Transverse colon (tissue), 4 donors: ENCODE data around the gene ZNF280C. TPM values are rescaled to one million over a fixed set of nuclear protein-coding genes. Genes with fewer than 3 reads are reported as not detected.
"Not testable (repeated sequence)": the region's sequence is repeated elsewhere in the genome, so short reads cannot be mapped to it uniquely, and the experiment has no call there.

Experiments used
- DNase-seq: peaks from one replicate; pipeline ENCODE4 v3.0.0-alpha.2; 2019
- H3K27ac ChIP-seq, 4 donors: fragments of 200-600 bp; sonication (generic); 2 replicates each; pipeline ENCODE4 v1.5.1; 2016 to 2018; ENCODE audit warnings: inconsistent platforms in 4 of 4
- H3K27me3 ChIP-seq: fragments of 200-600 bp; sonication (generic); 2 replicates; pipeline ENCODE4 v1.5.1; 2017; ENCODE audit warnings: inconsistent platforms
- H3K36me3 ChIP-seq, 4 donors: fragments of 200-600 bp; sonication (generic); 2 replicates each; pipeline ENCODE4 v1.5.1; 2017 to 2019; ENCODE audit warnings: inconsistent platforms in 4 of 4
- H3K4me1 ChIP-seq, 4 donors: fragments of 200-600 bp; sonication (generic); 2 replicates each; pipeline ENCODE4 v1.5.1; 2017 to 2020; ENCODE audit warnings: inconsistent platforms in 4 of 4
- H3K4me3 ChIP-seq, 4 donors: fragments of 200-600 bp; sonication (generic); 1 replicate in 1 of 4; 2 replicates in 3 of 4; pipeline versions ENCODE4 v1.5.1 to v1.6.1; 2017 to 2019; ENCODE audit warnings: inconsistent platforms in 4 of 4
- H3K9me3 ChIP-seq, 2 donors: fragments of 200-600 bp; sonication (generic); 2 replicates each; pipeline ENCODE4 v1.5.1; 2017 to 2019; ENCODE audit warnings: inconsistent platforms in 2 of 2
- EP300 ChIP-seq: sonication (generic); formaldehyde crosslinking; IDR thresholded peaks from one replicate; pipeline ENCODE4 v1.6.1; 2017; ENCODE audit warnings: antibody characterized with exemption, low read depth
- POLR2A ChIP-seq: fragments of 450-650 bp; IDR thresholded peaks from one replicate; pipeline ENCODE4 v1.6.1; 2016; ENCODE audit warnings: antibody characterized with exemption, mild to moderate bottlenecking, moderate library complexity
- POLR2AphosphoS5 ChIP-seq, 3 donors: sonication (generic); formaldehyde crosslinking; IDR thresholded peaks; one replicate each; pipeline ENCODE4 v1.6.1; 2016; ENCODE audit warnings: antibody characterized with exemption in 3 of 3
- WGBS, 2 donors: methylation state at CpG; one replicate each; pipeline ENCODE4 v1.1.5; 2018; ENCODE audit warnings: low coverage in 1 of 2; 5-methylcytosine and 5-hydroxymethylcytosine counted together
- in situ Hi-C, 4 donors: fragments of 200-750 bp; cut with MboI; loops; one replicate each; pipeline versions ENCODE4 v1.15.0 to v1.15.1; 2017; ENCODE audit warnings: low sequenced_read_pairs in 3 of 4, low pct_ligation_motif_present in 1 of 4, low pct_unique_long_range_greater_than_20kb in 1 of 4
- intact Hi-C: fragments of 100-400 bp; cut with DNase I; formaldehyde crosslinking; loops from one replicate; pipeline ENCODE4 v1.15.1; 2023; ENCODE audit warnings: low total_unique reads
- total RNA-seq, 4 donors: library from RNA; depleted of rRNA; stranded (reverse); fragments of >200 nt; gene quantifications; one replicate each; pipeline ENCODE4 v1.1.0, GENCODE V29; 2016
- TF ChIP-seq, protein P1 (sequence below), 5 experiments: fragments of 200-600 bp in 3 of 5; fragments of 450-650 bp in 2 of 5; sonication (generic) in 3 of 5; IDR thresholded peaks; 1 replicate in 2 of 5; 2 replicates in 3 of 5; pipeline ENCODE4 v1.5.1; 2016 to 2017; ENCODE audit warnings: antibody characterized with exemption in 5 of 5, inconsistent platforms in 3 of 5, mild to moderate bottlenecking in 2 of 5, moderate library complexity in 1 of 5

ZNF280C gene
- total RNA-seq, 4 donors from 2014 or later, result 2.3 to 4.2 (median 3.2) TPM

DNA sequence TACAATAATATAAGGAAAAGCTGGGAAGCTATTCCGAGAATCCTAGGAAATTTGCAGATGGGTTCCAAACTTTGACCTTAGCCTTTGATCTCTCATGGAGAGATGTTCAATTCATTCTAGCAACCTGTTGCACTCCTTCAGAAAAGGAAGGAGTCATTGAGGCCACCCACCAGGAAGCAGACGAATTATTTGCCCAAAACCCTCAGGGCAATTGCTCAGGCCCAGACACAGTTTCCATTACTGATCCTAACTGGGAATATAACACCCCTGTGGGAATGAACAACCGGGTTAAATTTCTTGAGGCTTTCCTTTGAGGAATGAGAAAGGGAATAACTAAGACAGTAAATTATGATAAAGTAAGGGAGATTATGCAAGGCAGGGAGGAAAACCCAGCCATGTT, 13.5 kb upstream of the ZNF280C start:
- in situ Hi-C loops (no loop called here), intact Hi-C loops (no loop called here)

DNA sequence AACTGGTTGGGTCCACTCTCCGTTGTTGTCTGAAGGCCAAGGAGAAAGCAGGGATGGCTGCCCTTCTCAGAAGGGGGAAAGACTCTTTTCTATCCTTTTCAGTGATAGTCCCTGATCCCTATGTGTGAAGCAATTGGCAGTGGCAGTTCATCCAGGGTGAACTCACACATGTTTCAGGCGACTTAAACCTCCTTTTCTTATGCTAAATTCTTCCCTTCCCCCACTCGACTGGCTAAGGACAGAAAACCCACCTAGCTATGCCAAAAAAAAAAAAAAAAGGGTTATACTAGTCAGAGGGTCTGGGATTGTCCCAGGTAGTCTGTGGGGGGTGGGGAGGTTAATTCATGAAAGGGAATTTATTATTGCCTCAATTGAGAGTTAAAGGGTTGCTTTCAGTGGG, 12.2 kb upstream of the ZNF280C start:
- DNase-seq, result no peak
- Histone ChIP-seq H3K4me1 (no peaks in the 10 kb centered on the region), H3K27me3 (no peaks in the 10 kb centered on the region), H3K36me3 (no peaks in the 10 kb centered on the region), H3K27ac (no peak overlapping the region), H3K9me3 (no peaks in the 10 kb centered on the region), H3K4me3 (no peak overlapping the region)
- in situ Hi-C loops (no loop called here), intact Hi-C loops (no loop called here)
- TF ChIP-seq EP300, result no peak
- no peak for TF ChIP-seq POLR2AphosphoS5 (IDR thresholded peaks at IDR 0.05)
- TF ChIP-seq POLR2A, result no peak
- TF ChIP-seq, protein P1, sequence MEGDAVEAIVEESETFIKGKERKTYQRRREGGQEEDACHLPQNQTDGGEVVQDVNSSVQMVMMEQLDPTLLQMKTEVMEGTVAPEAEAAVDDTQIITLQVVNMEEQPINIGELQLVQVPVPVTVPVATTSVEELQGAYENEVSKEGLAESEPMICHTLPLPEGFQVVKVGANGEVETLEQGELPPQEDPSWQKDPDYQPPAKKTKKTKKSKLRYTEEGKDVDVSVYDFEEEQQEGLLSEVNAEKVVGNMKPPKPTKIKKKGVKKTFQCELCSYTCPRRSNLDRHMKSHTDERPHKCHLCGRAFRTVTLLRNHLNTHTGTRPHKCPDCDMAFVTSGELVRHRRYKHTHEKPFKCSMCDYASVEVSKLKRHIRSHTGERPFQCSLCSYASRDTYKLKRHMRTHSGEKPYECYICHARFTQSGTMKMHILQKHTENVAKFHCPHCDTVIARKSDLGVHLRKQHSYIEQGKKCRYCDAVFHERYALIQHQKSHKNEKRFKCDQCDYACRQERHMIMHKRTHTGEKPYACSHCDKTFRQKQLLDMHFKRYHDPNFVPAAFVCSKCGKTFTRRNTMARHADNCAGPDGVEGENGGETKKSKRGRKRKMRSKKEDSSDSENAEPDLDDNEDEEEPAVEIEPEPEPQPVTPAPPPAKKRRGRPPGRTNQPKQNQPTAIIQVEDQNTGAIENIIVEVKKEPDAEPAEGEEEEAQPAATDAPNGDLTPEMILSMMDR (IDR thresholded peaks at IDR 0.05), result no peak
- 64% methylated on average over 3 of the region's 3 CpGs; no CpG with 5 or more reads in 1 of the 2 donors for WGBS, 2 donors

More for the DNA sequence above, 13.5 kb upstream of the ZNF280C start:
- H3K4me1 ChIP-seq, result no peaks in the 10 kb centered on the region
- no peak for TF ChIP-seq EP300
- TF ChIP-seq, protein P1 (IDR thresholded peaks at IDR 0.05), result no peak
- TF ChIP-seq POLR2A, result no peak
- TF ChIP-seq POLR2AphosphoS5 (IDR thresholded peaks at IDR 0.05), result no peak
- H3K9me3 ChIP-seq, result no peaks in the 10 kb centered on the region
- H3K27me3 ChIP-seq, result no peaks in the 10 kb centered on the region
- 63 to 80% methylated on average over 1 to 3 of the region's 3 CpGs for WGBS, 2 donors
- no peaks in the 10 kb centered on the region for H3K36me3 ChIP-seq
- no peak for DNase-seq
- no peak overlapping the region for H3K27ac ChIP-seq
- no peak overlapping the region for H3K4me3 ChIP-seq

DNA sequence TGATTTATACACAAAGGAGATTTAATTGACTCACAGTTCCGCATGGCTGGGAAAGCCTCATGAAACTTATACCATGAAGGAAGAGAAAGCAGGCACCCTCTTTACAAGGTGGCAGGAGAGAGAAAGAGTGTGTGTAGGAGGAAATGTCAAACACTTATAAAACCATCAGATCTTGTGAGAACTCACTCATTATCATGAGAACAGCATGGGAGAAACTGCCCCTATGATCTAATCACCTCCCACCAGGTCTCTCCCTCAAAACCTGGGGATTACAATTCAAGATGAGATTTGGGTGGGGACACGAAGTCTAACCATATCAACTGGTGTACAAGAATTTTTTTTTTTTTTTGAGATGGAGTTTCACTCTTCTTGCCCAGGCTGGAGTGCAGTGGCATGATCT, 3.6 kb upstream of the ZNF280C start:
- H3K27ac ChIP-seq, intact Hi-C loops, H3K36me3 ChIP-seq, DNase-seq, H3K27me3 ChIP-seq, in situ Hi-C loops, H3K4me1 ChIP-seq, H3K4me3 ChIP-seq, H3K9me3 ChIP-seq: not testable (repeated sequence)
- WGBS, 2 donors, result 82% methylated on average over 2 of the region's 2 CpGs; no CpG with 5 or more reads in 1 of the 2 donors

DNA sequence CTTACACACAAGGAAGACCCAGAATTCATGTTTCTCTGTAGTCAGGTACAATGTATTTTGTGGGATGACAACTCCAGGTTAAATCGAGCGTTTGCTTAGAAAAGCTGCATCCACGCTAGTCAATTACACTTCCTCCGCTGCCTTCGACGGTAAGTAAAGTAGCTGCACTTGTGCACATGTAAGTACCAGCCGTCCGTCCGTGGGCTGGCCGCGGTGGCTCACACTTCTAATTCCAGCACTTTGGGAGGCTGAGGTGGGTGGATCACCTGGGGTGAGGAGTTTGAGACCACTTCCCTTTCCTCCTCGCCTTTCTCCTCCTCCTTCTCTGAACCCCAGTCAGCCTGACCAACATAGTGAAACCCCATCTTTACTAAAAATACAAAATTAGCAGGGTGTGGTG, 692 bp upstream of the ZNF280C start:
- H3K36me3 ChIP-seq, H3K9me3 ChIP-seq, H3K4me3 ChIP-seq, H3K27me3 ChIP-seq, intact Hi-C loops, DNase-seq, in situ Hi-C loops, H3K27ac ChIP-seq, H3K4me1 ChIP-seq: not testable (repeated sequence)
- WGBS, 2 donors, result 92% methylated on average over 12 of the region's 12 CpGs; no CpG with 5 or more reads in 1 of the 2 donors

DNA sequence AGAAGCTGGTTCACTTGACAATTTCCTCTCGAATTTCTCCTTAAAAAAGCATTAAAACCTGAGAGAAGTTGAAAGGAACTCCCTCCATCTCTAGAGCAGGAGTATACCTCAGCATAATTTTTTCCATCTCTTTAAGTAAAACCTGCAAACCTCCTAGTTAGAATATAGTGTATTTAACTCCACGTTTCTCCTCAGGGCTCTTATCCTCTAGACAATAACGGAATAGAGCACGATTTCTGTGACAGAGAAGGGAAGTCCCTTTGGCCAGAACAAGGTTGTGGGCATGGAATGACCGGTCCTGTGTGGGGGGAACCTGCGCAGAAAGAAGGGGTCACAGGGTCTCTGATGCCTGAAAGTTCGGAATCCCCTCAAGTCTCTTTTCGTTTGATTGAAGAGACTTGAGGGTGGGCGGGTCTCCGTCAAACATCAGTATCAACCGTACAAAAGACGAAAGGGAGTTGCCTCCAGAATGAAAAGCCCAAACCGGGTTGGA, 697 bp downstream of the ZNF280C start:
- Histone ChIP-seq H3K27ac (peak overlapping the region; percentile 76 to 90 (median 85)), H3K4me1 (peaks cover 0 to 9% (median 3%) of the 10 kb centered on the region in 4 donors), H3K9me3 (no peaks in the 10 kb centered on the region), H3K4me3 (peak overlapping the region; percentile 3 to 80 (median 60)), H3K27me3 (no peaks in the 10 kb centered on the region), H3K36me3 (no peaks in the 10 kb centered on the region)
- WGBS, 2 donors, result 0 to 38% methylated on average over 2 to 13 of the region's 13 CpGs
- TF ChIP-seq, protein P1 (IDR thresholded peaks at IDR 0.05), result no peak
- TF ChIP-seq POLR2A (no peak), POLR2AphosphoS5 (IDR thresholded peaks at IDR 0.05) (no peak), EP300 (no peak)
- no peak for DNase-seq
- in situ Hi-C loops (no loop called here), intact Hi-C loops (no loop called here)
